GM21423 (cell line): ENCODE data around the gene CHGA.

Experiments used
- ATAC-seq: cut with Tn5 transposase; IDR thresholded peaks from one replicate; pipeline ENCODE4 v1.9.1; 2021; ENCODE audit warnings: mild to moderate bottlenecking, moderate library complexity; ENCODE audit not compliant: unreplicated experiment

The CHGA gene

GRCh38 chr14:92974541-92975345, 51.8 kb downstream of the CHGA start:
- no peak for ATAC-seq

- ATAC-seq, result no peak
Measured at GRCh38 chr14:92976268-92976667, 53.3 kb downstream of the CHGA start.

GRCh38 chr14:92978229-92979021, 55.5 kb downstream of the CHGA start:
- ATAC-seq, result no peak

GRCh38 chr14:92980866-92981265, 57.9 kb downstream of the CHGA start:
- no peak for ATAC-seq

- no peak for ATAC-seq
Measured at GRCh38 chr14:92981726-92982125, 58.8 kb downstream of the CHGA start.

GRCh38 chr14:92982956-92983355, 60.0 kb downstream of the CHGA start:
- ATAC-seq, result no peak

- no peak for ATAC-seq
Measured at GRCh38 chr14:92984082-92984788, 61.3 kb downstream of the CHGA start.
